NCI-H748 treated with DMSO at 0.1 percent for 48 hours (cell line): ENCODE data around the gene IZUMO1.
A peak's percentile ranks its signal among the peaks of the same experiment; 100 is the strongest.
"Not testable (repeated sequence)": the region's sequence is repeated elsewhere in the genome, so short reads cannot be mapped to it uniquely, and the experiment has no call there.

Experiments used
- DNase-seq: peaks from one replicate; lab custom pipeline; 2025; lab: John Stamatoyannopoulos, UW

Gene IZUMO1

DNA sequence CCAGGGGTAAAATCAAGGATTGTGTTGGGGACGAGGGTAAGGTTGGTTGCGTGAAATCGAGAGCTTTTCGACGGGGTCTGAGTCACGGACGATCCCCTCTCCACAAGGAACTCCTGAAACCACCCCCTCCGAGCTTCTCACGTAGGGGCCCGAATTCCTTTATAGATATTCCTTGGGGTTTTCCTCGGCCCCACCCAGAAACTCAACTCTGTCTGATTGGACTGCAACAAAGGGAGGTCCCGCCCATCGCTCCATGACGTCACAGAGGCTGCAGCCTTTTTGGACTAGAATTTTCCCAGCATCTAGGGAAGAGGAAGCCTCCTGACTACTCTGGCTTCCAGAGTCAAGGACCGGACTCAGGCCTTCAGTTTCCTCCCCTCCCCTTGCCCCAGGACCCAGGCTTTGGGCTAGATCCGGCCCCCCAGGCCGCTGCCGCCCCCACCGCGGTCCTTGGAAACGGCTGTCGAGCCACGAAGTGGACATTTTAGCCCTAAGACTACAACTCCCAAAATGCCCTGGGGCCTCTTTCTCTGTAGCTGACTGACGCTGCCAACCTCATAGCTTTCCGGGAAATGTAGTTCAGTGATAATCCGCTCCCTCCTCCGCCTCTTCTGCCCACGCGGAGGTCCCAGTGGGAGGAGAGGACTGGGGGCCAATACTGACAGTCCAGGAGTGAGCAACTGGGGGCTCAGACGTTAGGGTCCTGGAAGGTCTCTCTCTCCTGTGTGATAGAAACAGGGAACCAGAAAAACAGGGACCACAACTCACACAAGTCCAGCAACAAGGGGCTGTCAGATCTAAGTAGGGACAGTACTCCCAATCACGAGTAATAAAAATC lies at the start of gene IZUMO1:
TSS of gene IZUMO1 (minus strand) at position 172 of the 838 bp plus-strand sequence. CDS start 1,050 bp downstream, outside the sequence.
- no peak for DNase-seq

DNA sequence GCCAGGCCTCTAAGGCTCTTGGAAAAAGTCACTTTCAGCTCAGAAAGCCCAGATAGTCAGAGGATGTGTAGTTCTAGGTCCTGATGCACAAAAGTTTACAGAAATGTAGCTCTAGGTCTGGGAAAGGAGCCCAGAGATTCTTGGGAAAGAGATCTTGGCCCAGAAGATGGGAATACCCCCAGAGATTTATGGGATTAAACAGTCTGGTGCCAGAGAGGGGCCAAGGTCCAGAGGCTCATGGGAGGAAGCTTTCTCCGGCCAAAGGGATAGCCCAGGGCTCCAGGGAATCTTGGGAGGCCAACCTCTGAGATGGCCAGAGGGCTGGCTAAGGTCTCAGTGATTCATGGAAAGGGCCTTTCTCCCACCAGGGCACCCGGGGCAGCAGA lies 49.0 kb upstream of the IZUMO1 start:
- no peak for DNase-seq

DNA sequence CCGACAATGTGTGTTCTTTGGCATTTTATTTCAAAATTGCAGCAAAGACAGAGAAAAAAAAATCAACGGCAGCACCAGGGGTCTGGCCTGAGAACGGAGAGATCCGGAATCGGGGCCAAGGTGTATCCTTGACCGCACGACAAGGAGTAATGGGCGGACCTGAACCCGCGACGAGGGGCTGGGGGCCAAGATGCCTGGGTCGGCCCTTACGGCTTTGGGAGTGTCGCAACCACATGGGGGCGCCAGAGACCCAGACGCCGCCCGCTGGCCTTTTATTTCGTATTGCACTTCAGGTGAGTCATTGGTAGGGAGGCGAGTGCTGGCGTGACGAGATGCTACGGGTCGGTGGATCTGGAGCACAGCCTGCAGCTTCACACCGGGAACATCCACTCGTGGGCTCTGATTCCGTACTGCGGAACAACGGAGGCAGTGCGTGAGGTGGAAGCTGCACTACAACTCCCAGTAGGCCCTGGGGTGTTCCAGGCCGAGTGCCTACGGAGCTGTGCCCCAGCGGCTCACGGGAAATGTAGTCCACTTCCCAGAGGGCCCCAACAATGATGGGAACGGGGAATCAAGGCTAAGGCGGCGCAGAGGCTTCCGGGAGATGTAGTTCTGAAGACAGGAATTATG lies 48.5 kb upstream of the IZUMO1 start:
- DNase-seq = peak; percentile 85

DNA sequence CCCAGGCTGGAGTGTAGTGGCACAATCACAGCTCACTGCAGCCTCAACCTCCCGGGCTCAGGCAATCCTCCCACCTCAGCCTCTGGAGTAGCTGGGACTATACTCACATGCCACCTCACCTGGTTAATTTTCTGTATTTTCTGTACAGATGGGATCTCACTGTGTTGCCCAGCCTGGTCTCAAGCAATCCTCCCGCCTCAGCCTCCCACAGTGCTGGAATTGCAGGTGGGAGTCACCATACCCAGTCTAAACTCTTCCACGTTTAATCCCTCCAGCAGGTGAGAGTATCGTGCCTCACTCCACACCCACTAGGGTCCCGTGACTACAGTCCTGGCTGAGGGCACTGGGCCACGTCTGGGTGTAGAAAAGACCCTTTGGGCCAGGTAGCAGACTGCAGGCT lies 47.6 kb upstream of the IZUMO1 start:
- no peak for DNase-seq

DNA sequence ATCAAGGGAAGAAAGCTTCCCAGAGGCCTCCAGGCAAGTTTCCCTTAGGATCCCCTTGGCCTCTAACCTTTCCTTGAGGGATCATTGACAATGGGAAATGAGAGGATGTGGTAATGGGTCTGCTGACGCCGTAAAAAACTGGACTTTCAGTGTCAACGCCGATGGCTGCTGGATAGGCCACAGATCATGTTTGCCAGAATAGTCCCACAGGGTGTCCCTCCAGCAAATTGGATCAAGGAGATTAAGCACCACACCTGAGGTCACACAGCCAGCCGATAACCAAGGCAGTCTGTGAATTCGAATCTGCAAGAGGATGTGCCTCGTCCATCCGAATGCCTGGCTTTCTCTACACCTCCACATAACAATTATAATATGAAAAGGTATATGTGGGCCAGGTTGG lies 46.6 kb upstream of the IZUMO1 start:
- no peak for DNase-seq

DNA sequence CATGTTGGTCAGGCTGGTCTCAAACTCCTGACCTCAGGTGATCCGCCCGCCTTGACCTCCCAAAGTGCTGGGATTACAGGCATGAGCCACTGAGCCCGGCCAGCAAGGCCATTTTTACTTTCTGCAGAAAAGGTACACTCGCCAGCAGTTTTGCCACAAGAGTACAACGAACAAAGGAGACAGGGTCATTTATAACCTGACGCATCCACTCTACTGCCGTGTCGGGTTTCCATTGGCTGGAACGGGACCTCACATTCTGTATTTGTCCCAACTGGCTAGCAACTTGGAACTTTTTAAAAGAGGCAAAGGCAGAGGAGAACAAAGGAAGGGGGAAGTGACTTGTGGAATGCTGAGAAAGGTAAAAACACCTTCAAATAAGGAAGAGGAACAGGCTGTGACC lies 40.6 kb upstream of the IZUMO1 start:
- DNase-seq = not testable (repeated sequence)

DNA sequence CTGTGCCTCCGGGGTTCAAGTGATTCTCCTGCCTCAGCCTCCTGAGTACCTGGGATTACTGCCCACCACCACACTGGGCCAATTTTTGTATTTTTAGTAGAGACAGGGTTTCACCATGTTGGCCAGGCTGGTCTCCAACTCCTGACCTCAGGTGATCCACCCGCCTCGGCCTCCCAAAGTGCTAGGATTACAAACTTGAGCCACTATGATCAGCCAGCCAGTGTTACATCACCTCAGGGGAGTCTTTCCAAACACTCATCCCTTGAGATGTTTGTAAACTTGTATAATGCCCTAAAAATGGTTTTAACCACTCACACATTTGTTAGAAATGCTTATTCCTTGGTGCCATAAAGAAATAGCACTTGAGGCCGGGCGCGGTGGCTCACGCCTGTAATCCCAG lies 39.7 kb upstream of the IZUMO1 start:
- DNase-seq = not testable (repeated sequence)

DNA sequence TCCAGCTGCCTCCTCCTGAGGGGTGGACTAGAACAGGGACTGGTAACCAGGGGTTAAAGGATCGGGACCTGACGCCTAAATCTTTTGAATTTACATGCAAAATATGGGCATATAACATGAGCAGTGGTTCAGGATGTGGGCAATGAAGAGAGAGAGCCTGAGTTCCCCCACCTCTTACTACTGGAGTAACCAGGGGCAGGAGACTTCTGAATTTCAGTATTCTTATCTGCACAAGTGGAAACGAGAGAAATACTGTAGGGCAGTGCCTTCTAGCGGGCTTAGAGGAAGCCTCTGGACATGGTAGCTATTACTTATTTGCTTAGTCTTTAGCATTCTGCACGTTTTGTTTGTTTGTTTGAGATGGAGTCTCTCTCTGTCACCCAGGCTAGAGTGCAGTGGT lies 37.8 kb upstream of the IZUMO1 start:
- no peak for DNase-seq

DNA sequence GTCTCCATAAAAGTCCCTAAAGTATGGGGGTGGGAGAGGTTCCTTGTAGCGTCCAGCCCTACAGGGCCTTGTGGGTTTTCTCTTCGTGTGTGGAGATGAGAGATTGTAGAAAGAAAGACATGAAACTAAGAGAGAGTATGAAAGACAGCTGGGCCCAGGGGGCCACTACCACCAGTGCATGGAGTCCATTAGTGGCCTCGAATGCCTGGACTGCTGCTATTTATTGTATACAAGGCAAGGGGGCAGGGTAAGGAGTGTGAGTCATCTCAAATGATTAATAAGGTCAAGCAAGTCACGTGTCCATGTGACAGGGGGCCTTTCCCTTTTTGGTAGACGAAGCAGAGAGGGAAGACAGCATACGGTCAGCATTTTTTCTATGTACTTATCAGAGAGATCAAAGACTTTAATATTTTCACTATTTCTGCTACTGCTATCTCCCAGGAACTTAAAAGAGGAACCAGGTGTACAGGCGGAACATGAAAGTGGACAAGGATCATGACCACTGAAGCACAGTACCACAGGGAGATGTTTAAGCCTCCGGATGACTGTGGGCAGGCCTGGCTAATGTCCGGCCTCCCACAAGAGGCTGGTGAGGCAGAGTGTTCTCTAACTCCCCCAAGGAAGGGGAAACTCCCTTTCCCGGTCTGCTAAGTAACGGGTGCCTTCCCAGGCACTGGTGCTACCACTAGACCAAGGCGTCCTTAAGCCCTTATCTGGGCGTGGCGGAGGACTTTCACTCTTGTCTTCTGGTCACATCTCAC lies 34.1 kb upstream of the IZUMO1 start:
- no peak for DNase-seq

DNA sequence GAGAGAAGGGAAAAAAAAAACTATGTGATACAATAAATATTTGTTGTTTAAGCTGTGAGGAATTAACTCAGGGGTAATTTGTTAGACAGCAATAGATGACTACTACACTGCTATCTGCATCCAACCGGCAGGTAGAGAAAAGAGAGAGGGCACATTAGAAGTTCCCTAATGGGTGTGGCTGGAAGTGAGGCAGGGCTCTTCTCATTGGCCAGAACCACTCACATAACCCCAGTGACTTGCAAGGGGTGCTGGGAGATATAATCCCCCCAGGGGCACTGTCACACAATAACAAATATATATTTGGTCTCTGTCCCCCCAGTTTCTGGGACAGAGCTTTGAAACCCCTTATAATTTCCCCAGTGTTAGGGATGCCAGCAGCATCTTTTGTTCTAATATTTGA lies 32.9 kb upstream of the IZUMO1 start:
- no peak for DNase-seq

DNA sequence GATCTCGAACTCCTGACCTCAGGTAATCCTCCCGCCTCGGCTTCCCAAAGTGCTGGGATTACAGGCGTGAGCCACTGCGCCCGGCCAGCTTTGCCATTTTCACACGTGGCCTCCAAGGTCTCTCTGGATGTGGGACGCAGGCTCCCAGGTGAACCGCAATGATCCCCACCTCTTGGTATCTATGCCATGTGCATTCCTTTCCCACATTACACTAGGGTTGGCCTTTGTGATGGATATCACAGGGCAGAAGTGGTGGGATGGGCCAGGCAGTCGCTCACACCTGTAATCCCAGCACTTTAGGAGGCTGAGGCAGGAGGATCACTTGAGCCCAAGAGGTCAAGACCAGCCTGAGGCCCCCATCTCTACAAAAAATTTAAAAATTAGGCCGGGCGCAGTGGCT lies 31.0 kb upstream of the IZUMO1 start:
- DNase-seq = no peak

DNA sequence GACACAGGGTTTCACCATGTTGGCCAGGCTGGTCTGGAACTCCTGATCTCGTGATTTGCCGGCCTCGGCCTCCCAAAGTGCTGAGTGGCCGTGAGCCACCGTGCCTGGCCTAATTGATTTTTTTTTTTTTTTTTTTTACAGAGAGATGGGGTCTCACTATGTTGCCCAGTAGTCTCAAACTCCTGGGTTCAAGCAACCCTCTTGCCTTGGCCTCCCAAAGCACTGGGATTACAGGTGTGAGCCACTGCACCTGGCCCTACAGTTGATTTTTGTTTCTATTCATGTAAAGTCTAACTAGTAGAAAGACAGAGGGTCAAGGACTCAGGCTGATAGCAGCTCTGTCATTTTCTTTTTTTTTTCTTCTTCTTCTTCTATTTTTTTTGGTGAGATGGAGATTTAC lies 30.4 kb upstream of the IZUMO1 start:
- DNase-seq = no peak

DNA sequence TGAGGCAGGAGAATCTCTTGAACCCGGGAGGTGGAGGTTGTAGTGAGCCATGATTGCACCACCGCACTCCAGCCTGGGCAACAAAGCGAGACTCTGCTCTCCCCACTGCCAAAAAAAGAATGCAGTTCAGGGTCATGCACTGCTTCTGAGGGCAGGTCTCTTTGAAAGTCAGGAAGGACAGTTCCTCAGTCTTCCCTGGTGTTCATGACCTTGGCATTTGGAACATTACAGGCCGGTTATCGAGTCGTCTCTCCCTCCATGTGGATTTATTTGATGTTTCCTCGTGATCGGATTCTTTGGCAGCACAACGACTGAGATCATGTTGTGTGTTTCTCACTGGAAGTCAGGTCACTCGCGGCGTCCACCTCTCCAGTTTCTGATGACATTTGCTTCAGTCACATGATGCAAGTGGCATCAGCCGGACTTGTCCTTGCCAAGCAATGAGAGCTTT lies 25.8 kb upstream of the IZUMO1 start:
- no peak for DNase-seq

DNA sequence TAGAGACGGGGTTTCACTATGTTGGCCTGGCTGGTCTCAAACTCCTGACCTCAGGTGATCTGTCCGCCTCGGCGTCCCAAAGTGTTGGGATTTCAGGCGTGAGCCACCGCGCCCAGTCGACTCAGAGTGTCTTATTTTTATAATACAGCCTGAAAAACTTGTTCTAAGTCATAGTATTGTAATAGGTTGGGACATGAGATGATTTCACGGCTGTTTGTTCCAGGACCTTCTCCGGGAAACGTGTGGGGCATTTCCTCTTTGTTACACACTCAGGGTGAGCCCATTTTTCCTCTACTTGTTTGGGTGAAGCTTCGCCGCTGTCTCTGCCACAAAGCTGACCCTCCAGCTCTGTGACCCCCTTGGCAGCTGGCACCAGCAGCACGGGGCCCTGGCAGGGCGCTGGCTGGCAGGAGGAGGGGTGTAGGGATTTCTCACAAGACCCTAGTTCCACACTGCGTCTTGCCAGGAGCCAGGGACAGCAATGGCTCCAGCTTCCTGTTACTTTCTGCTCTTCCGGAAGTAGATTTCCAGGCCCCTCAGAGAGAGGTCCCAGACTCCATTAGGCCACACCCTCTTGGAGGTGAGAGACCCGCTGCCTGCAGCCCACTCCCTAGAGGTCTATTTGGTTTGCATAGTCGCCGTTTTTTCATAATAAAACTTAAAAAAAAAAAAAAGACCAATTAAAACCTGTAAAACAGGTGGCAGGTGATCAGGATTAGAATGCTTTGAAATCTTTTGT lies 24.2 kb upstream of the IZUMO1 start:
- DNase-seq = no peak

DNA sequence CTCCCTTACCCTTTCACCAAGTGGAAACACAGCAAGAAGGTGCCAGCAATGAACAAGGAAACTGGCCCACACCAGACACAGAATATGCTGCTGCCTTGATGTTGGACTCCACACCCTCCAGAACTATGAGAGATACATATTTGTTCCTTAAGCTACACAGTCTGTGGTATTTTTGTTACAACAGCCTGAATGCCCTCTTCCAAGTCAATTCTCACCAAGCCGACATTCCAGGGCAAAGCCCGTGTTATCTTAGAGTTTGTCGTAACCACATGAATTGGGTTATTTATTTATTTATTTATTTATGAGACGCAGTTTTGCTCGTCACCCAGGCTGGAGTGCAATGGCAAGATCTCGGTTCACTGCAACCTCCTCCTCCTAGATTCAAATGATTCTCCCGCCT lies 23.6 kb upstream of the IZUMO1 start:
- DNase-seq = no peak

DNA sequence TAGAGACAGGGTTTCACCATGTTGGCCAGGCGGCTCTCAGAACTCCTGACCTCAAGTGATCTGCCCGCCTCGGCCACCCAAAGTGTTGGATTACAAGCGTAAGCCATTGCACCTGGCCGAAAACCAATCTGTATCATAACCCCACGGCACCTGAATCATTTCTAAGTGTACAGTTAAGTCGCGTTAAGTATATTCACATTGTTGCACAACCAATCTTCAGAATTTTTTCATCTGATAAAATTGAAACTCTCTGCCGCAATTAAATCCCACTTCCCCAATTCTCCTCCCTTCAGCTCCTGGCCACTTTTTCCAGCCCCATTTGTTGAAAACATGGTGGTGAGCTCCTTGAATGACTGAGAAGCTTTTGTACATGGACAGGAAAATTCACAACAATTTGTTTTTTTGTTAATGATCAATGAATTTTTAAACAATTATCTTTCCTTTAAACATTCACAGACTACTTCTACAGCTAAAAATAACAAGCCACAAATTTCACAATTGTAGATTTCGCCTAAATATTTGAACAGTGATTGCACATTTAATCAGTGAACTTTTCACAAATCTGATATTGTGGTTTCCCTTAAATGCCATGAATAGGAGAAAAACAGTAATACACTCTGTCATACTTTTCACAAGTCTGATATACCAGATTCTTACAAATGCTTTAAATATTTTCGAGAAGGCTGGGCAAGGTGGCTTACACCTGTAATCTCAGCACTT lies 22.4 kb upstream of the IZUMO1 start:
- DNase-seq = no peak

DNA sequence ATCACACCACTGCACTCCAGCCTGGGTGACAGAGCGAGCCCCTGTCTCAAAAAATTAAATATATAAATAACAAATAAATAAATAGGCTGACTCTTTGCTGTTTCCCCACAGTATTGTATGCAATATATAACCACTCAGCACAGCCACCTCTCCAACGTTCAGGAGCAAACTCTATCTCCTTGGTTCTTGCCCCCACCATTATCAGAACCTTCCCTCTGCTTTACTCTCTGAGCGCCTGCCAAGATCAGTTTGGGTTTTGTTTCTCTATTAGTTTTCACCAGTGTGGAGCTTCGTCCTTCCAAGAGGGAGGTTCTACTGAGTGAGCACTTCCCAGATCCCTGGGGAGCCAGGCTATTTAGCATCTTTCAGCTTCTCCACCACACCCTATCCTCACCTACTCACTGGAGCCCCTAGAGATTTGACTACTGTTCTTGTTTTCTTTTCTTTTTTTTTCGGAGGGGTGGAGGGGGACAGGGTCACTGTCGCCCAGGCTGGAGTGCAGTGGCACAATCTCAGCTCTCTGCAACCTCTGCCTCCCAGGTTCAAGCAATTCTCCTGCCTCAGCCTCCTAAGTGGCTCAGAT lies 21.6 kb upstream of the IZUMO1 start:
- DNase-seq = not testable (repeated sequence)

DNA sequence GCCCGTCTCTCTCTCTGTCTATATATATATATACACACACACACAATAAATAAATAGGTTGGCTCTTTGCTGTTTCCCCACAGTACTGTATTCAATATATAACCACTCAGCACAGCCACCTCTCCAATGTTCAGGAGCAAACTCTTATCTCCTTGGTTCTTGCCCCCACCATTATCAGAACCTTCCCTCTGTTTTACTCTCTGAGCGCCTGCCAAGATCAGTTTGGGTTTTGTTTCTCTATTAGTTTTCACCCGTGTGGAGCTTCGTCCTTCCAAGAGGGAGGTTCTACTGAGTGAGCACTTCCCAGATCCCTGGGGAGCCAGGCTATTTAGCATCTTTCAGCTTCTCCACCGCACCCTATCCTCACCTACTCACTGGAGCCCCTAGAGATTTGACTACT lies 19.1 kb upstream of the IZUMO1 start:
- not testable (repeated sequence) for DNase-seq

DNA sequence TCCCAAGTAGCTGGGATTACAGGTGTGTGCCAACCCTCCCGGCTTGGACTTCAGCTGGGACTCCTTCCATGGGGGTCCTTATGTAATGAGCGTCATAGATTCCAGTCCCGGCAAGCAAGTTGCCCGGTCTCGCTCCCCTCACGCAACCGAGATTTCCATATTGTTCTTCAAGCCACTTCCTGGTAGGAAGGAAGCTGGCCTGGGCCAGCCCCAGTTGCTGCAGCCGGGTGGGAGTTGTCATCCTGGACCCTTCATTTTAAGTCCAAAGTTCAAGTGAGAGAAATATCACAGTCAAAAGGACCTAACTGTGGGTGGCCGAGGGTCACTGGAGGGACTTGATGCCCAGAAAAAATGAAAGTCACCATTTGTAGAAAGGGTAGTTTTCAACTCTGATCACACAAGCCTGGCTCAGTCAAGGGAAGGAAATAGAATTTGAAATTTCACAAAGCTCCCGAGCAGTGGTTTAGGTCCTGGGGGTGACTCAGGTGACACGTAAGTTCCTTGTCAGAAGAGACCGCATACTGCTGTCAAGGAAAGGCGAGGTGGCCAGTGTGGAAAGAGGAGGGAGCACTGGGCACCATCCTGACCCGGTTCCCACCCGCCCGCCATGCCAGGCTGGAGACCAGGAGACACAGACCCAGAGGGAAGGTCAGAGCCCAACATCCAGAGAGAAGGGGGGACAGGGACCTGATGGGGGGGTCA lies 13.9 kb upstream of the IZUMO1 start:
- DNase-seq = no peak

DNA sequence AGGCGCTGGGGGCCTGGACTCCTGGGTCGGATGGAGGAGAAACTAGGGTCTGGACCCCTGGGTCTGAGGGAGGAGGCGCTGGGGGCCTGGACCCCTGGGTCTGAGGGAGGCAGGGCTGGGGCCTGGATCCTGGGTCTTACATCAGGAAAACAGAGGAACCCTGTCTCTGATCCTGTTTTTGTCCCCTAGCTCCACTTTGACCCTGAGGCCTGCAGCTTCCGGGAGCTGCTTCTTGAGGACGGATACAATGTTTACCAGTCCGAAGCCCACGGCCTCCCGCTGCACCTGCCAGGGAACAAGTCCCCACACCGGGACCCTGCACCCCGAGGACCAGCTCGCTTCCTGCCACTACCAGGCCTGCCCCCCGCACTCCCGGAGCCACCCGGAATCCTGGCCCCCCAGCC lies 11.0 kb upstream of the IZUMO1 start:
- no peak for DNase-seq
